ENCODE measurements around the gene LHX4.

The LHX4 gene

DNA sequence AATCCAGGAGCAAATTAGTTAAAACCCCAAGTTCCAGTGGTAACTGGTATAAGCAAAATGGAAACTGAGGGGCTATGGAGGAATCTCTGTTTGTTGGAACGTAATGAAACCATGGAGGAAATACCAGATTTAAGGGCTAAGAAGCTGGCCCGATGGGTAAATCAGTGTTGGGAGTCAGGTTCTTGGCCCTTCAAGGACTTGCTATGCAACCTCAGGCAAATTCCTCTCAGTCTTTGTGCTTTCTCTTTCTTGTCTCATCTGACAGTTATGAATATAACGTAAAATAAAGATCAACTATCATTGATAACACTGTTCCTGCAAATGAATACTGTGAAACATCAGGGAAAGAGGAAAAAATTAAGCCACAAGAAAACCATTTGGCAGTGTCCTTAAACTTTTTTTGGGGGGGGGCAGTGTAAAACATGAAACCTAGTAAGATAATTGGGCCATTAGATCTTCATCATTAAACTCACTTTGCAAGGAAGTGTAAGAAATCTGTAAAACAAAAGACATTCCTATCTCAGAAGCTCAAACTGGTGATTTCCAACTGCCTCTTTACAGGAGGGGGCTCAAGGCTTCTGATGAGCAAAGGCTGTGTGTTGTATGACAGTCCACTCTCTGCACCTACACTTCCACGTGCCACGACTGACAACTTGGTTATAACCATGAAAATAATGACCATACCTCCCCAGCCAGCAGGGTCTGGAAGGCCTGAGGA lies 47.6 kb downstream of the LHX4 start:
- DNase-seq, result no peak

DNA sequence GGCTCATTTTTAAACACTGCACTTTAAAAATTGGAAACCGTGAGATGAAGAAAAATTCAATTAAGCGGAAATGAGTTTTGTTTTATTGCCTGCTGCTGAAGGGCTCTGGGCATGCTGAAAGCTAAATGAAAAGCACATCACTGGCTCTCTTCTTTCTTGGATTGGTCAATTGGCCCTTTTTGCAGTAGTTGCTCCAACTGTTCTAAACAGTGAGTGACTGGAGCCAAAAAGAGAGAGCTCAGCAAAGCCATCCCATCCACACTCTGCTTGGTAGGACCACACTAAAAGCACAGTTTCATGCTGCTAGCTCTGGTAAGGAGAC lies 48.1 kb downstream of the LHX4 start:
- DNase-seq, result peak in 1 of 2 experiments; percentile 23

- DNase-seq, result no peak
These were observed 48.7 kb downstream of the LHX4 start for GRCh38 chr1:180278596-180279395.

GRCh38 chr1:180279651-180280050 lies 49.6 kb downstream of the LHX4 start:
- DNase-seq, result no peak

DNA sequence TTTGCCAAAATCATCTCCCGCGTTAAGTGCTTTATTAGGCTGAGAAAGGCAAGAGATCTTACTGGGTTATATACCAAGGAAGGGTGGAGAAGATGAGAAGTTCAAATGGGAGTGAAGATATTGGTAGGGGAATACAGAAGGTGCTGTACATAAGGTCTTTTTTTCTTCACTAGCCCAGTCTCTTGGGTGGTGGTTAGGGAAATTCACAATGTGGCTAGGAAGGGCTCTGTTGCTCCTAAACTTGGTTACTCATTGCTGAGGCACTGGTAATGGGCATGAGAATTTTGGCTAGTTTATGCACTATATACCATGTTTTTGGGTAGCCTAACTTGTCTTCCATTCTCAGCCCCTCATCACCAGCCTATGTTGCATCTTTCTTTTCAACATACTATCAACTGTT lies 50.6 kb downstream of the LHX4 start:
- no peak for DNase-seq

- no peak for DNase-seq
These were observed 51.4 kb downstream of the LHX4 start for GRCh38 chr1:180281490-180281889.

GRCh38 chr1:180282401-180283044 lies 52.5 kb downstream of the LHX4 start:
- peak in 1 of 2 experiments; percentile 22 for DNase-seq

GRCh38 chr1:180283098-180283497 lies 53.0 kb downstream of the LHX4 start:
- DNase-seq, result no peak

DNA sequence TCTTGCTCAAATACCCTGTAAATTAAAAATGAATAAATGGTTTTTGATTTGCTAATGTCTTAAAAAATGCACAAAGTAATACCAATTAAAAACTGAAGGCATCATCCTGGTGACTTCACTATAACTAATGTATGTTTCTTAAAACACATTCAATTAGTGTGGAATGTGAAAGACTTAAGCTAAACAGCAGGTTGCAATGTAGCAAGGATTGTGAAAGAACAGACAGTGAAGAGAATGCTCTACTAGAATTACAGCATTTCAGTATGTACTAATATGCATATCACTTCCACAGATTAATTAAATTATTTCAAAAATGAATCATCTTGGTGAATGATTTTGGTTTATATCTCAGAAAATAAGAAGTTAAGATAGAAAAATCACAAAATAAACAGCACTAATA lies 56.4 kb downstream of the LHX4 start:
- no peak for DNase-seq

GRCh38 chr1:180287988-180288705 lies 58.1 kb downstream of the LHX4 start:
- DNase-seq, result no peak

DNA sequence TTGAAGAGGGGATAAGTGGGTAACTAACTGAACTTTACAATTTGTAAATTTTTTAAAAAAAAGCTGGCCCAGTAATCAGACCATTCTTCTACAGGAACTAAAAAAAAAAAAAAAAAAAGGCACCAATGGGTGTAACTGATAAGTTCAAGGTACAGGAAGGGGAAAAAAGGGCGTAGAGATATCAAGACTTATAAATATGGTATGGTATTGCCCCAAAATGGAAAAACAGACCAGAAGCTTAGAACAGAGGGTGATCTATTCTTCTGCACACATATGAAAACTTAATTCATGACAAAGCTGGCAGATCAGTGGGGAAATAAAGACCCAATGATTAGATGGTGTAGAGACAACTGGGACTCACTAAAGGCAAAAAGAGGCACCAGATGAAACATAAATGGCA lies 58.9 kb downstream of the LHX4 start:
- DNase-seq, result no peak

DNA sequence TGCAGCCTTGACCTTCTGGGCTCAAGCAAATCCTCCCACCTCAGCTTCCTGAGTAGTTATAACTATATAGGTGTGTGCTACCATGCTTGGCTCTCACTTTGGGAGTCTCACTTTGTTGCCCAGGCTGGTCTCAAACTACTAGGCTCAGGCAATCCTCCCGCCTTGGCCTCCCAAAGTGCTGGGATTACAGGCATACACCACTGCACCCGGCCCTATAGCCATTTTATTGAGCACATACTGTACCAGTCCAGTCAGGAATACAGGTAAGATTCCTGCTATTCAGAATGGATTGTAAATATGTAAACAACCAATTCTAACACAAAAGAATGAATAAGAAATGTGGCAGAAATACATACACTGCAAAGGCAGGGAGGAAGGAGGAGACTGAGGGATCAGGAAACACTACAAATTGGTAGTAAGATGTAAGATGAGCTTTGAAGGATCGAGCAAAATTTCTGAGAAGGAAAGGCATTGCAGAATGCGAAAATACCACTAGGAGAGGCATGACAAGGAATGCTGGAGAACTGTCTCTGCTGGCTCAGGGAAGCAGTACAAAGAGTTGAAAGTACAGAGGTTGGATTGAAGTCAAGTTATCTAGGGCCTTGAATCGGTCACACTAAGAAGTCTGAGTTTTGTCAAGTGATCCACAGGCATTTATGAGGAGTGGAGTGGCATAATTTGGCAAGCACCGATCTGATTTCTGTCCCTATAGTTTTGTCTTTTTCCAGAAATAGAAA lies 60.4 kb downstream of the LHX4 start:
- DNase-seq, result no peak

- DNase-seq, result no peak
These were observed 60.9 kb downstream of the LHX4 start for GRCh38 chr1:180291004-180291403.

GRCh38 chr1:180294711-180295110 lies 64.6 kb downstream of the LHX4 start:
- no peak for DNase-seq

DNA sequence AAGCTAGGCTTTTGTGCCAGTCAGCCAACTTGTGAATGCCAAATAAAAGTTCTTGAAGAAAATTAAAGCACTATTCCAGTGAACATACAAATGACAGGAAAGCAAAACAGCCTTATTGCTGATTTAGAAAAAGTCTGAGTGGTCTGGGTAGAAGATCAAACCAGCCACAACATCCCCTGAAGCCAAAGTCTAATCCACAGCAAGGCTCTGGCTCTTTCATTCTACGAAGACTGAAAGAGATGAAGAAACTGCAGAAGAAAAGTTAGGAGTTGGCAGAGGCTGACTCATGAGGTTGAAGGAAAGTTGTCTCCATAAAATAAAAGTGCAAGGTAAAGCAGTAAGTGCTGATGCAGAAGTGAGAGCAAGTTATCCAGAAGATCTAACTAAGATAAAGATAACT lies 65.9 kb downstream of the LHX4 start:
- DNase-seq, result no peak

DNA sequence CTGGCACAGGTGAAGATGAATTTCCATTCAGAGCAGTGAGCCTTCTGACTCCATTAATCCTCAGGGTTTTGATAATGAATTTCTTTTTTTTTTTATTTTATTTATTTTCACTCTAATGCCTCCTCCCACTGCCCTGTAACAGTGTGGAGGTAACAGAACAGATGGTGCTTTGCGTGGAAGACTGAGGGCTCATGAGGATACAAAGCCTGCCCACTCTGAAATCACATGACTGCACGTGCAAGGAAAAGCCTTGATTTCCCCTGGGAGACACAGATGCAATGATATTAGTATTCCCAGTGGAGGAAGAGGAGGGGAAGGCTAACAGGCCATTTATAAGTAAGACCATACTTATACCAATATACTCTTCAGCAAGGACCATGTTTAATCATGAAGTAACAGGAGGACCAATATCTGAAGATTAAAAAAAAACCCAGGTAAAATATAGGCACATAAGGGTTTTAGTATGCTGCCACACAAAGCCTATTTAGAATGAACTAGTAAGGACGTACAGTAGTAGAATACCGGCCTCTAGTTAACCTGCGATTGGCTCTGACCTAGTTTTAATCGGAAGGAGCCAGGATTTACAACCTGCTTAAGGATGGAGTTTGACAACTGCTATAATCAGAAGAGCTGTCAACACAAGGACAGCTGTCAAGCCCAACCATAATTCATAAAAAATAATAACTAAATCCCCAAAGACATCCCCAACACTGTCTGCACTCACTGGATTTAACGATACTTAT lies 69.6 kb downstream of the LHX4 start:
- DNase-seq, result no peak

DNA sequence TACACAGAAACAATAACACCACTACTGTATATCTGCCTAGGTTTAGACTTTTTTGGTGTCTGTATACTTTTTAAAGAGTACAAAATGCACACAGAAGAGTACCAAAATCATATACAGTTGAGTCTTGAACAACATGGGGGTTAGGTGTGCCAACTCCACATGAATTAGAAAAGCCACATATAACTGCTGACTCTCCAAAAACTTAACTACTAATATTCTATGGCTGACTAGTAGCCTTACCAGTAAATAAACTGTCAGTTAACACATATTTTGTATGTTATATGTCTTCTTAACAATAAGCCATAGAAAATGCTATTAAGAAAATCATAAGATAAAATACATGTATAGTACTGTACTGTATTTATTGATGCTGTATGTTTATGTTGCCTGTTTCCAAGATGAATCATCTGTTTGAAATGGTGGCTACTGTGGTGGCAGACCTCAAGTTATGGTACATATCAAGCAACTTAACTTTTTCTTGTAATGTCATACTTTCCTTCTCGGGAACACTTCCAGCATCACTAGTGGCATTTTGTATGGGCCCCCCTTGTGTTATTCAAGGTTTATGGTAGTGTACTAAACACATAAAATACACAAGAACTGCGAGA lies 71.2 kb downstream of the LHX4 start:
- no peak for DNase-seq

- no peak for DNase-seq
These were observed 79.3 kb downstream of the LHX4 start for GRCh38 chr1:180309338-180309737.

GRCh38 chr1:180310095-180310494 lies 80.0 kb downstream of the LHX4 start:
- DNase-seq, result no peak

GRCh38 chr1:180311011-180311730 lies 81.1 kb downstream of the LHX4 start:
- no peak for DNase-seq

- no peak for DNase-seq
These were observed 82.9 kb downstream of the LHX4 start for GRCh38 chr1:180312926-180313325.
